Heart right ventricle (tissue), 16 donors: Measurements from ENCODE around the gene CDH3. TPM values are rescaled to one million over a fixed set of nuclear protein-coding genes. Genes with fewer than 3 reads are reported as not detected.

Experiments used
- ATAC-seq, 8 donors: fragments of 200-7000 bp; cut with Tn5 transposase; one replicate each; pipeline ENCODE4 v1.9.1; 2020; ENCODE audit warnings: mild to moderate bottlenecking in 8 of 8, moderate library complexity in 8 of 8, moderate number of reproducible peaks in 1 of 8
- DNase-seq, 2 donors: peaks; one replicate each; pipeline ENCODE4 v3.0.0-alpha.2; 2020
- H3K27ac ChIP-seq, 10 donors: fragments of 200-600 bp; sonication (generic) in 2 of 10; one replicate each; pipeline versions ENCODE4 v1.5.0 to v1.8.0; 2020 to 2022; ENCODE audit warnings: mild to moderate bottlenecking in 3 of 10
- H3K27me3 ChIP-seq, 7 donors: fragments of 200-600 bp; one replicate each; pipeline ENCODE4 v1.8.0; 2021 to 2022; ENCODE audit warnings: mild to moderate bottlenecking in 2 of 7
- H3K36me3 ChIP-seq, 9 donors: fragments of 200-600 bp; sonication (generic) in 1 of 9; one replicate each; pipeline versions ENCODE4 v1.5.0 to v1.8.0; 2020 to 2022; ENCODE audit warnings: mild to moderate bottlenecking in 2 of 9
- H3K4me1 ChIP-seq, 9 donors: fragments of 200-600 bp; sonication (generic) in 1 of 9; one replicate each; pipeline versions ENCODE4 v1.5.0 to v1.8.0; 2020 to 2022; ENCODE audit warnings: mild to moderate bottlenecking in 4 of 9
- H3K4me3 ChIP-seq, 10 donors: fragments of 200-600 bp; sonication (generic) in 2 of 10; one replicate each; pipeline versions ENCODE4 v1.5.0 to v1.8.0; 2020 to 2022; ENCODE audit warnings: mild to moderate bottlenecking in 7 of 10, moderate library complexity in 2 of 10
- H3K9me3 ChIP-seq, 11 donors: fragments of 200-600 bp in 10 of 11; sonication (generic) in 2 of 11; one replicate each; pipeline versions ENCODE4 v1.5.0 to v1.8.0; 2013 to 2022; ENCODE audit warnings: mild to moderate bottlenecking in 2 of 11, control low read depth in 1 of 11, moderate library complexity in 1 of 11
- WGBS, 2 donors: extraction: QIAGEN DNeasy Blood & Tissue Kit; methylation state at CpG; one replicate each; pipeline ENCODE4 v1.1.7; 2013; ENCODE audit warnings: inconsistent platforms in 1 of 2; 5-methylcytosine and 5-hydroxymethylcytosine counted together
- intact Hi-C, 10 donors: fragments of 100-400 bp; cut with DNase I; formaldehyde crosslinking; loops; one replicate each; pipeline versions ENCODE4 v1.11.1 to v1.14.2; 2022
- polyA plus RNA-seq, 2 donors: library from polyadenylated mRNA; stranded (reverse); fragments of 200-250 nt; gene quantifications; one replicate each; pipeline ENCODE4 v1.2.3, GENCODE V29; 2013
- total RNA-seq, 10 donors: library from RNA; stranded (reverse); fragmentation: NEBNext Ultra II Directional in 3 of 10; extraction: Animal tissue kit (Norgen Biotek cat#: 25700) in 3 of 10; gene quantifications; one replicate each; pipeline versions ENCODE4 v1.2.1 to v1.2.4, GENCODE V29; 2021 to 2023
- TF ChIP-seq, protein P1 (sequence below), 9 donors: fragments of 200-600 bp; sonication (generic) in 2 of 9; IDR thresholded peaks; one replicate each; pipeline versions ENCODE4 v1.5.0 to v1.8.0; 2021 to 2022; ENCODE audit warnings: antibody characterized with exemption in 9 of 9, mild to moderate bottlenecking in 5 of 9, moderate library complexity in 1 of 9
- donor health status: Arrhythmogenic right ventricular cardiomyopathy.
- donor health status: ischemic (EF 13 %, LVEDD 7.1; RV severe dilation, severe dysfunction).
- donor health status: healthy with polysubstance abuse.
- donor health status: DM: no; HTN: yes; CAD: no.
- donor health status: DM: no; HTN: no; CAD: no.
- donor health status: ischemic (EF 25% LVEDD 6.9; RV normal size, moderate dysfunction).
- donor health status: ischemic (EF 25% LVEDD 5.7; RV mildly dilated, moderate dysfunction).
- donor health status: healthy.
- donor health status: DM: yes; HTN: yes; CAD: no.
- donor health status: Ischemic cardiomyopathy.
- donor health status: ischemic (EF 35%, LVEDD 5.7; RV mildly dilated, moderate dysfunction).
- donor health status: nonischemic (EF 11% LVEDD 7.7; RV severe dilation, severe dysfunction).
- donor health status: DM: yes; HTN: yes; CAD: no.
- donor health status: PGD.
- donor health status: ischemic (EF 29% LVEDD 5.4; RV normal size, mild dysfunction).
- donor health status: nonischemic (EF 23%, LVEDD 6.1; RV moderate dilation, normal function).

CDH3 gene
- total and polyA plus RNA-seq, 12 donors: 0.06 to 0.71 (median 0.29) TPM; not detected in 9

GRCh38 chr16:68732042-68732680 lies 87.1 kb downstream of the CDH3 start:
- peaks cover 0 to 4% (median 3%) of the 10 kb centered on the region in 9 donors for H3K4me1 ChIP-seq
- TF ChIP-seq, protein P1, sequence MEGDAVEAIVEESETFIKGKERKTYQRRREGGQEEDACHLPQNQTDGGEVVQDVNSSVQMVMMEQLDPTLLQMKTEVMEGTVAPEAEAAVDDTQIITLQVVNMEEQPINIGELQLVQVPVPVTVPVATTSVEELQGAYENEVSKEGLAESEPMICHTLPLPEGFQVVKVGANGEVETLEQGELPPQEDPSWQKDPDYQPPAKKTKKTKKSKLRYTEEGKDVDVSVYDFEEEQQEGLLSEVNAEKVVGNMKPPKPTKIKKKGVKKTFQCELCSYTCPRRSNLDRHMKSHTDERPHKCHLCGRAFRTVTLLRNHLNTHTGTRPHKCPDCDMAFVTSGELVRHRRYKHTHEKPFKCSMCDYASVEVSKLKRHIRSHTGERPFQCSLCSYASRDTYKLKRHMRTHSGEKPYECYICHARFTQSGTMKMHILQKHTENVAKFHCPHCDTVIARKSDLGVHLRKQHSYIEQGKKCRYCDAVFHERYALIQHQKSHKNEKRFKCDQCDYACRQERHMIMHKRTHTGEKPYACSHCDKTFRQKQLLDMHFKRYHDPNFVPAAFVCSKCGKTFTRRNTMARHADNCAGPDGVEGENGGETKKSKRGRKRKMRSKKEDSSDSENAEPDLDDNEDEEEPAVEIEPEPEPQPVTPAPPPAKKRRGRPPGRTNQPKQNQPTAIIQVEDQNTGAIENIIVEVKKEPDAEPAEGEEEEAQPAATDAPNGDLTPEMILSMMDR (IDR thresholded peaks at IDR 0.05): no peak
- no peaks in the 10 kb centered on the region for H3K9me3 ChIP-seq
- intact Hi-C loops: no loop called here
- peaks cover 14 to 83% (median 54%) of the 10 kb centered on the region in 7 donors for H3K27me3 ChIP-seq
- no peak for DNase-seq
- no peak for ATAC-seq
- no peak overlapping the region for H3K27ac ChIP-seq
- no peak overlapping the region for H3K4me3 ChIP-seq
- H3K36me3 ChIP-seq: no peaks in the 10 kb centered on the region
- WGBS, 2 donors: 21 to 25% methylated on average over 8 of the region's 8 CpGs

DNA sequence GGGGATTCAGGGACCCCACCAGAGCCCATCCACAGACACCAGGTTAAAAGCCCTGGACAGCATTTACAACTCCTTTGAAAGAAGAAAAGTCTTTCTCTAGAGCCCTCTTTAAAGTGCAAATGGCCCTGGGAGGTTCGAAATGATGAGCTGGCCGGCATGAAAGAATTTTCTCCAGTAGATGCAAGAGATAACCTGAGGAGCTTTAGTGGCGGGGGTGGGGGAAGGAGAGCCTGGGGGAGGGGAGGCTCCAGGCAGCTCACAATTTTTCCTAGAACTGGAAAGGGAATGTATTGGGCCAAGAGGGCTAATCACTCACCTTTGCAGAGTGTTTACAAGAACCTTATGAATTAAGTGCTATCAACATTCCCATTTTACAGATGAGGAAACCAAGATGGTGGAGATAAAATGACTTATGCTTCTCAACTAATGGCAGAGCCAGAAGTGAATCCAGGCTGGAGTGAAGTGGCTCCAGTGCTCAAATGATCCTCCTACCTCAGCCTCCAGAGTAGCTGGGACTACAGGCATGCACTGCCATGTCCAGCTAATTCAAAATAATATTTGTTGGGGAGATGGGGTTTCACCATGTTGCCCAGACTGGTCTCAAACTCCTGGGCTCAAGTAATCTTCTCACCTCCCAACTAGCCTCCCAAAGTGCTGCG lies 87.8 kb downstream of the CDH3 start:
- Histone ChIP-seq H3K4me1 (peaks cover 0 to 10% (median 9%) of the 10 kb centered on the region in 9 donors), H3K36me3 (no peaks in the 10 kb centered on the region), H3K9me3 (no peaks in the 10 kb centered on the region), H3K27me3 (peaks cover 21 to 86% (median 54%) of the 10 kb centered on the region in 7 donors), H3K27ac (no peak overlapping the region), H3K4me3 (no peak overlapping the region)
- no peak for DNase-seq
- no peak for ATAC-seq
- intact Hi-C loops: no loop called here
- TF ChIP-seq, protein P1 (IDR thresholded peaks at IDR 0.05): no peak
- WGBS, 2 donors: 46 to 48% methylated on average over 4 of the region's 4 CpGs

GRCh38 chr16:68733570-68733969 lies 88.5 kb downstream of the CDH3 start:
- TF ChIP-seq, protein P1 (IDR thresholded peaks at IDR 0.05): no peak
- H3K9me3 ChIP-seq: no peaks in the 10 kb centered on the region
- no peak overlapping the region for H3K4me3 ChIP-seq
- no peaks in the 10 kb centered on the region for H3K36me3 ChIP-seq
- ATAC-seq: no peak
- no peak for DNase-seq
- intact Hi-C loops: no loop called here
- no peak overlapping the region for H3K27ac ChIP-seq
- 94 to 96% methylated on average over 9 of the region's 9 CpGs for WGBS, 2 donors
- peaks cover 26 to 86% (median 57%) of the 10 kb centered on the region in 7 donors for H3K27me3 ChIP-seq
- H3K4me1 ChIP-seq: peaks cover 0 to 14% (median 13%) of the 10 kb centered on the region in 9 donors

DNA sequence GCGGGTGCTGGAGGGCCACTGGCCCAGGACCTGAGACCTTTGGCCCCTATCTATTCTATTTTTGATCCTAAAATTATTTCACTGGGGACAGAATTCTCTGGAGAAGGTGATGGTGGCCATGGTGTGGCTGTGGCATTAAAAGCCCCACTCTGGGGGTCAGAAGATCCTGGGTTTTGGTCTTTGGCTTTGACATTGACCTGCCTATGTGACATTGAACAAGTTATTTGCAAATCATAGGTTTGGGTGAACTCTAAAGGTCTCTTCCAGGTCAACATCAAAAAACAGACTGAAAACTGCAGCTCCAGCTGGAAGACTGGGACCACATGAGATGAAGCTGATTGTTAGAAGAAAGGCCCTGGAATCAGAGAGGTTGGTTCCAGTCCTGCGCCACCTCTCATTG lies 89.7 kb downstream of the CDH3 start:
- ATAC-seq: no peak
- Histone ChIP-seq H3K27ac (no peak overlapping the region), H3K27me3 (peaks cover 26 to 82% (median 61%) of the 10 kb centered on the region in 7 donors), H3K36me3 (no peaks in the 10 kb centered on the region), H3K4me1 (peaks cover 0 to 14% (median 13%) of the 10 kb centered on the region in 9 donors), H3K4me3 (no peak overlapping the region), H3K9me3 (no peaks in the 10 kb centered on the region)
- WGBS, 2 donors: 95 to 96% methylated on average over 2 of the region's 2 CpGs
- no peak for DNase-seq
- TF ChIP-seq, protein P1 (IDR thresholded peaks at IDR 0.05): no peak
- intact Hi-C loops: no loop called here
